Stimulated activated CD8-positive, alpha-beta memory T cell treated with anti-CD3 and anti-CD28 coated beads, Interleukin-15, amount 100 ng/mL, for 4 hours (primary cell): ENCODE data around the gene MPO.

Experiments
- DNase-seq, 2 donors: peaks; one replicate each; pipeline ENCODE4 v3.0.0-alpha.2; 2020; ENCODE audit warnings: low read depth in 2 of 2

MPO gene

DNA sequence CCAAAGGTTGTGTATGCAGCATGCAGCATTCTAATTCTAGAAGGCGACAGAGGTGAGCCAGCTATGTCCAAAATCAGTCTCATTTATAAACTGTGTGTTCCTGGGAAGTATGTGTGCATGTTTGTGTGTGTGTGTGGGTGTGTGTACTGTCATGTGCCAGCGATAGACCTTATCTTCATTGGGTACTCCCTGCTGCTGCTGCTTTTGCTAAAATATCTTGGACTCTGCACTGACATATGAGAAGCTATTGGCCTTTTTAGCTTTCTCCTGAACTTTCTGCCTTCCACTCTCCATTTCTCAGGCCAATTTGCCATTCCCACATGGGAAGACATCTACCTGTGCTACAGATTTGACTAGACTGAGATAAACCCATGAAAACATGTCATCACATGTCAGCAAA lies 44.3 kb downstream of the MPO start:
- no peak for DNase-seq

DNA sequence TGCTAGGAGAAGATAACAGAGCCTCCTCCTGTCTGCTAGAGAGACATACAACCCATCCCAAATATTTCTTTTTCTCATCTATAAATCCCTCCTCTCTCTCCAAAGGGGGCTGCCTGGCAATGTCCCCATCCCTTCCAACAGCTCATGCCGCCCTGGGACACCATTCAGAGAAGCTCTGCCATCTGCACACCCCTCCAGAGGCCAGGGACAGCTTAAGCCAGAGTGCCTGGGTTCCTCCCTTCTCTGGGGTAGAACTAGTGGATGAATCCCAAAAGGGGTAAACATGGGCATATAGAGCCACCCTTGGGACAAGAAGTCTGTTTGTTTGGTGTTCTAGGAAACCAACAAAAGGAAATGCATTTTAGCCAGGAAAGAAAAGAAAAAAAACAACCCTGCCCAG lies 44.9 kb downstream of the MPO start:
- DNase-seq, result no peak

DNA sequence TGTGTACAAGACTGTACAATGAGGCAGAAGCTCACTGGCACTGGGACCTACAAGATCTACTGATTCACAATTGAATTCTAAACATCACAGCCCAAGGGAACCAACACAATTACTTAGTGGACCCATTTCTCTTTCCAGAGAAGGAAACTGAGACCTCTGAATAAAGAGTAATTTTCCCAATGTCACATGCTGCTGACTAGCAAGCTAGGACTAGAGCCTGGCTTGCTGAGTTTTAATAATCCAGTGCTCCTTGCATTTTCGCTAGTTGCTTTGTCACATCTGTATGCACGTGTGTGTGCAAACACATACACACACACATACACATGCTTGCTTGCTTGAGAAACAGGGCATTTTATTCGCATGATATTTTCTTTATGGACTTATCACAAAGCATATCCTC lies 46.2 kb downstream of the MPO start:
- DNase-seq, result no peak

DNA sequence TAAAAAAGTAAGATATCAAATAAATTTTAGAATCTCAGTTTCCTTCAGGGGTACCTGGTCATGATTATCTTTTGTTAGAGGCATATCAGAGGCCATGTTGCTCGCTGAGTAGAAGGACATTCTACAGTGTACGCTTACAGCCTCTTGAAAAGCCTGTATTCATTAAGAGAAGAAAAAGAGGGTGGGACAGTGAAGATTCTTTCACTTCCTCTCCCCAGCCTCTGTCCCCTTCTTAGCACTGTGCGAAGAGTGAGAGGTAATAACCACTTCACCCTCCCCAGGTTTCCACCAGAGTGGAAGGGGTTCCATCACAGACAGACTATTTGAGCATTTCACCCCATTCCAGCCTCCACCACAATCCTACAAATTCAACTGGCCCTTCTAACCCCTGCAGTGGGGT lies 47.2 kb downstream of the MPO start:
- DNase-seq, result no peak

DNA sequence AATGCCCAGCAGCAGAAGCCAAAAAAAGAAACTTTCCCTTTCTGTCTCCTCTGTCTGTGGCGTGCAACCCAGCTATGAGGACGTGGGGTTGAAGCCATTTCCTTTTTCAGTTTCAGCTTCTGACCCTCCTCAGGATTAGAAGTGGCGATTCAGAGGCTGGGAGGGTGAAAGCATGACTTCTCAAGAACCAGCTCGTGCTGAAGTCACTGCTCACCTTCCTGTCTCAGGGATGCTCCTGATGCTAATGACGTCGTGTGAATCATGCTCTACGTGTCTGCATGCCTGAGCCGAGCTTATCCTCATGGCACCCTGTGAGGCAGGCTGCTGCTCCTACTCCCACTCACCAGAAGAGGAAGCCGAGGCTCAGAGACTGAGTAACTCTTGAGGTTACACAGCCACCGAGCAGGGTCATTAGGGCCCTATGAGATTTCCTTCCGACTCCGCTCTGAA lies 48.0 kb downstream of the MPO start:
- DNase-seq, result no peak

DNA sequence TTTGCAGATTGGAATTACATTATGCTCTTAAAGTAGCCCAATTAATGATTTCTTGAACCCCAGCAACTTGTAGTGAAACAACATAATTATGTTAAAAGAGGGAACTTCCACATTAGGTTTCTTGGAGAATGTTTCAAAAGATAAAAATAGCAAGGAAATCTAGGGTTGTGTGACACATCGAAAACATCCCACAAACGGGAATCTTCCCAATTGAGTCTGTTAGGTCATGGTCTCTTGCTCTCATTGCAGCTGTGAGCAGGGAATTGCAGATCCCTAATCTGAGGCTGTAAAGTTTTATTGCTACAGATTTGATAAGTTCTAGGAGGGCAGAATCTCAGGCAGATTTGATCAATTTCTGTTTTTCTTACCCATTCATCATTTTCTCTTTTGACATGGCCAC lies 49.1 kb downstream of the MPO start:
- no peak for DNase-seq

DNA sequence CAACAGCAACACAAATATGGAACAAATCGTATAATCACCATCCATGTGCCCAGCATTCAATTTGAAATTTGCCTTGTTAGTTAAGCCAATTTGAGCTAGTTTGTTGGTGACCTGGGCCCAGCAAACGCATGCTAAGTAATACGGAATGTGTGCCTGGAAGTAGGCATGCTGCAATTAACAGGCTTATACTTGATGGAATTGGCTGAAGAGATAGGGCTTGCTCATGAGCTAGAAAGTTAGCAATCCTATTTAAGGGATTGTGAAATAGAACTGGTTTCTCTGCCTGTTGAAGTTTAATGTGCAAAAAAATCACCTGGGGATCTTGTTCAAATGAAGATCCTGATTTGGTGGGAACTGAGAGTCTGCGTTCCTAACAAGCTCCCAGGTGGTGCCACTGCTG lies 50.9 kb downstream of the MPO start:
- DNase-seq, result no peak

DNA sequence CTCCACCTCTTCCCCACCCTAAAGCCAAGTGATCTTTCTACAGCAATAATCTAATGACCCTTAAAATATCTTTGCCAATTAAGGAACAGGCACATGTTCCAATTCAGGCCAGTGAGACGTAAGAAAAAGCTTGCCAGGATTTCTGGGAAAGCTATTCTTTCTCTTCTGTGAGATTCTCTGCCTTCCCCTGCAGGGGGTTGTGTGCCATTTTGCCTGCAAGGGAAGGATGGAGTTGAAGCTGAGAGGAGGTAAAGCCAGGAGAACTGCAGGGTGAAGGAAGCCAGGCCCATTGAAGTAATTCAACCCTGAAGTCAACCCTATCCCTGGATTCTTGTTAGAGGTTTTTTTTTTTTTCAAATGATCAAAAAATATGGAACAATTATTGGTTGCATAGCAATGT lies 51.4 kb downstream of the MPO start:
- DNase-seq, result no peak

DNA sequence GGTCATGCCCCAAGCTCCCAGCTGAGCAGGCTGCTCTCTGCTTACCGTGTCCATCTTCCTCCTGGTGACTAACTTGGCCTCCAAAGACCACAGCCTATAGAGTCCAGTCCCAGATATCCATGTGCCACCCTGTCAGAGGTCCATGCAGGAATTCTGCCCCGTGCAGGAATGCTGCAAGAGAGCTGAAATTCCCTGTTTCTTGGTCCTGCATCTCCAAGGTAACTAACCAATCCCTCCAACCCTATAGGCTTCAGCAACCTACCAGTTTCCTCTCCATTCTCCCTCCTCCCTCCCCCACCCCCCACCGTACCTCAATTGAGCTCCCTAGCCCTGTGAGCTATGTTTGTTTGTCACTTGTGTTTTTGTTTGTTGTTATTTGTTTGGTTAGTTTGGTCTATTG lies 52.1 kb downstream of the MPO start:
- no peak for DNase-seq

DNA sequence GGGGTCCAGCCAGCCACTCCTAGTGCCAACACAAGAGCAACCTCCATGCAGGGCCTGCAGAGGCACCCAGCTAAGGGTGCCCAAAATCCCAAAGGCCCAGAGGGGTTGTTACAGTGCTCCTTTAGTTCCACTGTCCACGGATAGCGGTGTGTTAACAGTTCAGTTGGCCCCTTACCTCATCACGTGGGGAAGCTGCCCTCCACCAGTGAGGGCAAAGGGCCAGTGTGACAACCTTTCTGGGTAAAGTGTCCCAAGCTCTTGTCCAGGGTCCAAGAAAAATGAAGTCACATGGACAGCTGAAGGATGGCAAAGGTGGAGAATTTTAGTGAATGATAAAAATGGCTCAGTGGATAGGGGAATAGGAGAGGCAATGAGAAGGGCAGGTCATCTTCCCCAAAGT lies 53.0 kb downstream of the MPO start:
- no peak for DNase-seq

DNA sequence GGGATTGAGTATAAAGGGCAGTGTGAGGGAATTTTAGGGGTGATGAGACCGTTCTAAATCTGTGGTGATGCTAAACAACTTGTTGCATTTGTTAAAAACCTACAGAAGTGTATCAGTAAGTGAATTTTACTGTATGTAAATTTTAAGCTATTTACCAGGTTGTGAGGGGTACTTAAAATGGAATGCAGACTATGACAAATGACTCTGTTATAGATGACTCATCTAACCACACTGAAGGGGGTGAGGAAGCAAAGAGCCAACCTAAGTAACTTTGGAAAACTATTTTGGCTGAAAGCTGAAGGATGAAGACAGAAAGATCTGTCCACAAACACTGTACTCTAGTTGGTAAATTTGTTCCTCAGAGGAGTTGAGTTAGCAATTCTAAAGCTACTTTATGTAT lies 56.4 kb downstream of the MPO start:
- no peak for DNase-seq
